ENCODE measurements around the gene C1QL1.

DNA sequence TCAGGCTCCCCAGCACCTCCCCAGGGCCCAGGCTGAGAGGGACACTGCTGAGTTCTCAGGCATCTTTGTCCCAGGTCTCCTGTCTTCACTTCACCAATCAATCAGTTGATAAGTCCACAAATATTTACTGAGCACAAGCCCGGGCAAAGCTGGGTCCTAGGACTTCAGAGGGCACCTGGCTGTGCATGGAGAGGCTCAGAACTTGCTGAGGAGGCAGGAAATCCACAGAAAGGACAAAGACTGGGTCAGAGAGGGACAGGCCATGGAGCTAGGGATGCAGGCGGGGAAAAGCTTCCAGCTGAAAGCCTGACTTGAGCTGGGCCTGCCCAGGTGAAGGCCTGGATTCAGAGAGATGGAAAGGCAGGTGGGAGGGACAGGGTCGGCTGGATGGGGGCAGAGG, 33.2 kb upstream of the C1QL1 start:
- TF ChIP-seq GATA2 (IDR thresholded peaks at IDR 0.05; ENCODE audit: insufficient read depth, insufficient read length, low read depth, low read length), result no peak
- TF ChIP-seq, protein P1, sequence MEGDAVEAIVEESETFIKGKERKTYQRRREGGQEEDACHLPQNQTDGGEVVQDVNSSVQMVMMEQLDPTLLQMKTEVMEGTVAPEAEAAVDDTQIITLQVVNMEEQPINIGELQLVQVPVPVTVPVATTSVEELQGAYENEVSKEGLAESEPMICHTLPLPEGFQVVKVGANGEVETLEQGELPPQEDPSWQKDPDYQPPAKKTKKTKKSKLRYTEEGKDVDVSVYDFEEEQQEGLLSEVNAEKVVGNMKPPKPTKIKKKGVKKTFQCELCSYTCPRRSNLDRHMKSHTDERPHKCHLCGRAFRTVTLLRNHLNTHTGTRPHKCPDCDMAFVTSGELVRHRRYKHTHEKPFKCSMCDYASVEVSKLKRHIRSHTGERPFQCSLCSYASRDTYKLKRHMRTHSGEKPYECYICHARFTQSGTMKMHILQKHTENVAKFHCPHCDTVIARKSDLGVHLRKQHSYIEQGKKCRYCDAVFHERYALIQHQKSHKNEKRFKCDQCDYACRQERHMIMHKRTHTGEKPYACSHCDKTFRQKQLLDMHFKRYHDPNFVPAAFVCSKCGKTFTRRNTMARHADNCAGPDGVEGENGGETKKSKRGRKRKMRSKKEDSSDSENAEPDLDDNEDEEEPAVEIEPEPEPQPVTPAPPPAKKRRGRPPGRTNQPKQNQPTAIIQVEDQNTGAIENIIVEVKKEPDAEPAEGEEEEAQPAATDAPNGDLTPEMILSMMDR (IDR thresholded peaks at IDR 0.05; ENCODE audit: extremely low read depth in 1 of 2, insufficient read depth in 1 of 2, low read depth in 1 of 2, low read length in 2 of 2), result no peak
- TF ChIP-seq, protein P2, sequence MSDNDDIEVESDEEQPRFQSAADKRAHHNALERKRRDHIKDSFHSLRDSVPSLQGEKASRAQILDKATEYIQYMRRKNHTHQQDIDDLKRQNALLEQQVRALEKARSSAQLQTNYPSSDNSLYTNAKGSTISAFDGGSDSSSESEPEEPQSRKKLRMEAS (IDR thresholded peaks at IDR 0.05; ENCODE audit: insufficient read depth, insufficient read length), result no peak
- TF ChIP-seq POLR2A (IDR thresholded peaks at IDR 0.05; ENCODE audit: low read depth, low read length), result no peak
- TF ChIP-seq EZH2 (IDR thresholded peaks at IDR 0.05; ENCODE audit: borderline replicate concordance, low read depth, low read length, severe bottlenecking), result no peak
